ENCODE data around the gene PPP2R1B.
"Not testable (repeated sequence)": the region's sequence is repeated elsewhere in the genome, so short reads cannot be mapped to it uniquely, and the experiment has no call there.

The PPP2R1B gene

GRCh38 chr11:111782109-111782741 lies 16.0 kb upstream of the PPP2R1B start:
- no peak for DNase-seq (ENCODE audit: low read depth)

GRCh38 chr11:111779118-111779517 lies 12.9 kb upstream of the PPP2R1B start:
- DNase-seq (ENCODE audit: low read depth) = no peak

- DNase-seq (ENCODE audit: low read depth) = no peak
These were observed 11.9 kb upstream of the PPP2R1B start for GRCh38 chr11:111778047-111778558.

DNA sequence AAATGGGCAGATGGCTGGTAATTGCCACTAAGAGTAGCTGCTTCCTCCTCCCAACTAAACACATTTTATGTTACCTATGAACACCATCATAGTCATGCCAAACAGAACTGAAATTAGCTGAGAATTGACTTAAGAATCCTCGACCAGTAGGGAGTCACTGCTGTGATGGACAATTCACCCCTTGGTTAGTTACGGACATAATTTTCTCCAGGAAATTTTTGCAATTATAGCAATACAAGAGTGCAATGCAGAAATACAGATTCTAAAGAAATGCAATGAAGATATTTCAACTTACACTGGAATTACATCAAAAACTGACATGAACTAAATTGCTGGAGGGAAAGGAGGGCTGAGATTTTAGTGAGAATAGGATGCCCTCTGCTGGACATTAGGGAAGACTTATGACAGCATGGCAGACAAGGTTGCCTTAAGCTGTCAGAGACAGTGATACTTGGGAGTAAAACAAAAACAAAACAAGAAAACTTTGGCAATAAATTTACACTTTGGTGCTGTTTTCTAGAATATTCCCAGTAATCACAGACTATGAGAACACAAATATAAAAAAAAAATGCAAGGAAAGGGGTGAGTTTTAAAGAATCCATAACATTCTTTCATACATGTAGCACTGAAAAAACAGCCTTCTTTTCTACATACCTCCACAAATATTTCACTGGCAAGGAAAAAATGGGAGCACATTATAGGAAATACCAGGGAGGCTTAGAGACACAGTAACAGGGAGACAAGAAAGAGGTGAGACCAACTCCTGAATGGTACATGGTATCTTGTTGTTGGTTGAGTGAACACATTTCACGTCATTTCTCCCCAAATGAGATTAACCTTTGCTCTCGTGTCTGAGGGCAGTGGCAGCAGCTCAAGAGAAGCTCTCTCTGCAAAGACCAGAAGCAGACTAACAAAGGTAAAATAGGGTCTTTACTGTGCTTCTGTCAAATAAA lies 11.2 kb upstream of the PPP2R1B start:
- DNase-seq (ENCODE audit: low read depth) = peak; percentile 3

DNA sequence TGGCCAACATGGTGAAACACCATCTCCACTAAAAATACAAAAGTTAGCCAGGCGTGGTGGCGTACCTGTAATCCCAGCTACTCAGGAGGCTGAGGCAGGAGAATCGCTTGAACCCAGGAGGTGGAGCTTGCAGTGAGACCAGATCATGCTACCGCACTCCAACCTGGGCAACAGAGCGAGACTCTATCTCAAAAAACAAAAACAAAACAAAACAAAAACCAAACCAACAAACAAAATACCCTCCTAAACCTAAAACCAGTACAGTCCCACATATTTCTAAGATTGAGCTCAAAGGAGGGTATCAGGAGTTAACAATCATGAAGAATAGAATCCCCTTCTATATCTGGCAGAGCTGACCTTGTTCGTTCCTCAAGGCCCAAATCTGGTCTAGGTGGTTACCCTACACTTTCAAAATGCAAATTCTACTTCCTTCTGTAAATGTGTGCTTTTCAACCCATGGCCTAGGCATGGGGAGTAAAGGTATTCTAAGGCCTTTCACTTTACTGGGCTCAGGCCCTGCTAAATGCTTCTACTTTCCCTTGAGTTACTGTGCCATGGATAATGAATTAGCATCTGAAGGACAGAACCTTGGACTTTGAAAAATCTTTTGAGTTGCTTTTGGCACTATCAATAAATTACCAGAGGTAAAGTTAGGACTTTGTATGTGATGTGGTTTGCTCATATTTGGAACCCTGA lies 10.4 kb upstream of the PPP2R1B start:
- no peak for DNase-seq (ENCODE audit: low read depth)

- no peak for DNase-seq (ENCODE audit: low read depth)
These were observed 8.9 kb upstream of the PPP2R1B start for GRCh38 chr11:111774955-111775710.

DNA sequence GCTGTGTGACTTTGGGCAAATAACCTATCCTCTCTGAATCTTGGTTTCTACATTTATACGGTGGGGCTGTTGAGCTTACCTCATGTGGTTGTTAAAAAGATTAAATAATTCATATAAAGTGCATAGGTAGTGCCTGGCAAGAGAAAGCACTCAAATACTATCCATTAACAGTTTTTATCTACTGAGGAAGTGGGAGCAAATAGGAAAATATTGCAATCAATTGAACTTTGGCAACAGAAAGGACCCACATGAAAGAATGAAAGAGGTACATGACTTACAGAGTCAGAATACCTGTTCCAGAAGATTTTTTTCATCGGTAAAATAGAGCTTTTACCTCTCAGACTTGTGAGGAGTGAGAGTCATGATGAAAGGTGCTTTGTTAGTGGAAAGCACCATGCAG lies 6.3 kb upstream of the PPP2R1B start:
- DNase-seq (ENCODE audit: low read depth) = no peak

DNA sequence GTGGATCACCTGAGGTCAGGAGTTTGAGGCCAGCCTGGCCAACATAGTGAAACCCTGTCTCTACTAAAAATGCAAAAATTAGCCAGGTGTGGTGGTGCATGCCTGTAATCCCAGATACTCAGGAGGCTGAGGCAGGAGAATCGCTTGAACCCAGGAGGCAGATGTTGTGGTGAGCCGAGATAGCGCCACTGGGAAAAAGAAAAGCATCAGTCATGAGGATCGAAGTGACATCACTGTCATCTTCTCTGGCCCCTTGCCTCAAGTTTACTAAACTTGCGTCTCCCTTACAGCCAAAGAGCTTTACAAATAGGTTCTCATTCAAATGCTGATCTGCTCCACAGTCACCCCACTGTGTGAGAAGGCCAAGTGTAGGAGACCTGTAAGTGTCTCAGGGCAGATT lies 5.0 kb upstream of the PPP2R1B start:
- DNase-seq (ENCODE audit: low read depth) = not testable (repeated sequence)

GRCh38 chr11:111770581-111771134 lies 4.5 kb upstream of the PPP2R1B start:
- DNase-seq (ENCODE audit: low read depth) = no peak

DNA sequence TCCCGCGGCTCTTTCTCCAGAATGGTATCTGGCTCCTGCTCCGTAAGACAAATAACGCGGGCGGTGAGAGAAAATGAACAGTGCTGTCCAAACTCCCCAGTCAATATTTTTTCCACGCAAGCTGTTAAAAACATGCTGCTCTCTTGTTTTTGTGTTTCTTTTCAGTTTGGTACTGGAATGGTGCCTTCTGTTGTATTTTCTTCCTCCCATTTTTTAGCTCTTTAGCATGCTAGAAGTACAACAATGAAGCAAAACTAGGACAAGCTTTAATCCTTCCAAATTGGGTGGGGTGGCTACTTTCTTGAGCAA lies 599 bp upstream of the PPP2R1B start:
- no peak for DNase-seq (ENCODE audit: low read depth)

DNA sequence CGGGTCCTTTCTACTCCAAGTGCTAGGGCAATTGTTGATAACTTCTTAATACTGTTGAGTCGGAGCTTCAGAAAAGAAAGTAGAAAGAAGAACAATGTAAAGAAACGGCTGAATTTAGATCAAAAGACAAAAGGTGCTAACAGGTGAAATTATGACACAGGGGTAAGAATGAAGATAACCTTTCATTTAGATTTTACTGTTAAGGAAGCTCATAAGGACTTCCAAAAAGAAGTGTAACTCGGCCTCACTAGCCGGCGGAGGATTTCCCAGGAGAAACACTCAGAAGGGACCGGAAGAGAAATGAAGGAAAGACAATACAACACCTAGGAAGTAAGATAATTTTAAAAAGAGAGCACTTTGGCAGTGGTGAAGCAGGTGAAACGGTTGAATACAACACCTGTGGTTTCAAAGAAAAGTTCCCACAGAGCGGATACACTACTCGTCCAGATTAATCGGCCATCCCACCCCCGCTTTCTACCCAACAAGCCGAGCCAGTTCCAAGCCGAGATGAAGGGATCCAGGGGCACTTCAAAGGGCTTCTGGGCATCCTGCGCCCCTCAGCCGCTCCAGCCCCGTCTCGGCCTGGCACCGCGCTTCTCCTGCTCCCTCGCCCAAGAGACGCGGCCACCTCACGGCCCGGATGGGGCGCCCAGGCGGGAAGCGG lies 737 bp downstream of the PPP2R1B start:
- no peak for DNase-seq (ENCODE audit: low read depth)

GRCh38 chr11:111764621-111765020 lies 1.6 kb downstream of the PPP2R1B start:
- DNase-seq (ENCODE audit: low read depth) = no peak

GRCh38 chr11:111762981-111763643 lies 3.1 kb downstream of the PPP2R1B start:
- DNase-seq (ENCODE audit: low read depth) = no peak

DNA sequence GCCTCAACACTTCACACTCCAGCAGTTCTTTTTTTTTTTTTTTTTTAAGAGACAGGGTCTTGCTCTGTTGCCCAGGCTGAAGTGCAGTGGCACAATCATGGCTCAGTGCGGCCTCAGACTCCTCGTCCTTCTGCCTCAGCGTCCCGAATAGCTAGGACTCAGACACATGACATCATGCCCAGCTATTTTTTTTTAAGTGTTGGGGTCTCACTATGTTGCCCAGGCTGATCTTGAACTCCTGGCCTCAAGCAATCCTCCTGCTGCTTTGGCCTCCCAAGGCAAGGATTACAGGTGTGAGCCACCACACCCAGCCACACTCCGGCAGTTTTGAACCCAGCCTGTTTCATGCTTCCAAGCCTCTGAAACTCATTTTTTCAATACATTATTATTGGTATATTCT lies 3.7 kb downstream of the PPP2R1B start:
- DNase-seq (ENCODE audit: low read depth) = no peak

DNA sequence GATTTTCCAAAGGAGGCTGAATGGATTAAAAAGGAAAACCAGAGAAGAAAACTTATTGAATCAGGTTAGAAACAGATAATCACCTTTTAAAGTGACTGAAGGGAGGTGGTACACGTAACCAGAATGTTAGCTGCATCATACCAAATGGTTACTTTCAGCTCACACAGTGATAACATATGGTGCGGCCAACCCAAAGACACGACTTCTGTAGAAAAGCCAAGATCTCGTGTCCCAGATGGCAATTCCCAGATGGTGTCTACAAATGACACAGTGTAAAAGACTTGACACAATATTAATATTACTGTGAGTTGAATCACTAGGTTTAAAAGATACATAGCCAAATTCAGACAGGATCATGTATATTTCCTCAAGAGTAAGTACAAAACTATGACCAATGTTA lies 5.2 kb downstream of the PPP2R1B start:
- DNase-seq (ENCODE audit: low read depth) = no peak

- DNase-seq (ENCODE audit: low read depth) = no peak
These were observed 6.3 kb downstream of the PPP2R1B start for GRCh38 chr11:111759778-111760407.

GRCh38 chr11:111759376-111759775 lies 6.8 kb downstream of the PPP2R1B start:
- no peak for DNase-seq (ENCODE audit: low read depth)

DNA sequence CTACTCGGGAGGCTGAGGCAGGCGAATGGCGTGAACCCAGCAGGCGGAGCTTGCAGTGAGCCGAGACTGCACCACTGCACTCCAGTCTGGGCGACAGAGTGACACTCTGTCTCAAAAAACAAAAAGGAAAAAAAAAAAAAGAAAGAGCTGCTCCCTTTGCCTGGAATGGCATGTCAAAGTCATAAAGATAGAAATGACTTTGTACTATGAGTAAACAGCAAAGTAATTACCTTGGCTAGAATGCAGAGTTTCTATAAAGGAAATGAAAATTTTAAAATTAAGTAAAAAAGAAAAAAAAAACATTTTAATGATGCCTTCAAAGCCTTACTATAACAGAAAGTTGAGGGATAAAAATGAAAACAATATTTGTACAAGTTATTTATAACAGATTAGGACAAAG lies 10.1 kb downstream of the PPP2R1B start:
- no peak for DNase-seq (ENCODE audit: low read depth)

DNA sequence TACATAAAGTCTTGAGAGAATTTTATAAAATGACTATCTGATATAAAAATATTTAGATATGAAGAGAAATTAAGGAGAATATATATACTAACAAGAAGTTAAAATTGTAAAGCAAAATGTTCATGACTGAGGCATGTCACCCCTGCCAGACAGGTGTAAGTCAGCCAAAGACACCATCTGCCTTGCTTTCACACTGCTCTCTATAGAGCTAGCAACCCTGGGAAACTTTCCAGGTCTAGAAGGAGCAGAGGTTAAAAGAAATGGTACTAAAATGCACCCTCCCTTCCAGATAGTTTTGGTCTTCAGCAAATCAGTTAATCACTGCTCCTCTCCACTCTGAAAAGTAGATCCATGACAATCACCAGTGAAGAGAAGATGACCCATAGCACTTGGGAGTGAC lies 16.5 kb downstream of the PPP2R1B start:
- no peak for DNase-seq (ENCODE audit: low read depth)

All from T follicular helper cell (primary cell).